Gastrocnemius medialis (tissue), 4 donors: Measurements from ENCODE around the gene KCNH2.

Experiments used
- CTCF ChIP-seq, 5 experiments: fragments of 450-650 bp in 3 of 5; fragments of 200-600 bp in 2 of 5; sonication (generic) in 2 of 5; IDR thresholded peaks in 4 of 5; conservative IDR thresholded peaks in 1 of 5; 1 replicate in 4 of 5; 2 replicates in 1 of 5; pipeline ENCODE4 v1.5.1; 2016 to 2019; ENCODE audit warnings: antibody characterized with exemption in 5 of 5, mild to moderate bottlenecking in 3 of 5, moderate library complexity in 3 of 5
- POLR2A ChIP-seq, 2 donors: fragments of 450-650 bp; IDR thresholded peaks; one replicate each; pipeline ENCODE4 v1.6.1; 2017; ENCODE audit warnings: antibody characterized with exemption in 2 of 2, mild to moderate bottlenecking in 2 of 2, moderate library complexity in 2 of 2

- TF ChIP-seq POLR2A (IDR thresholded peaks at IDR 0.05) (no peak), CTCF (IDR thresholded peaks at IDR 0.05 in 4 of 5, conservative IDR thresholded peaks at IDR 0.05 in 1 of 5) (no peak)
Measured at GRCh38 chr7:150942001-150942590, 36.0 kb downstream of the KCNH2 start.
